ENCODE measurements around the gene KLHL11.
"Not testable (repeated sequence)": the region's sequence is repeated elsewhere in the genome, so short reads cannot be mapped to it uniquely, and the experiment has no call there.

KLHL11 gene

GRCh38 chr17:41860254-41860931, 4.8 kb downstream of the KLHL11 start:
- Histone ChIP-seq H3K9ac (ENCODE audit: low read length) (no peak overlapping the region), H3K27me3 (ENCODE audit: control insufficient read depth in 1 of 2, insufficient read depth in 2 of 2, low read length in 2 of 2) (no peaks in the 10 kb centered on the region), H3K27ac (ENCODE audit: low read depth, low read length) (no peak overlapping the region), H3K4me3 (ENCODE audit: low read depth in 1 of 2, low read length in 2 of 2) (no peak overlapping the region), H3K4me1 (ENCODE audit: insufficient read depth, low read length) (peaks cover 19% of the 10 kb centered on the region), H3K36me3 (ENCODE audit: insufficient read depth, low read length) (no peaks in the 10 kb centered on the region), H3K9me3 (ENCODE audit: low read length) (no peaks in the 10 kb centered on the region)

- Histone ChIP-seq H3K4me1 (ENCODE audit: insufficient read depth, low read length) (peaks cover 20% of the 10 kb centered on the region), H3K36me3 (ENCODE audit: insufficient read depth, low read length) (peaks cover 17% of the 10 kb centered on the region)
- not testable (repeated sequence) for H3K27me3 ChIP-seq (ENCODE audit: control insufficient read depth in 1 of 2, insufficient read depth in 2 of 2, low read length in 2 of 2); H3K9ac ChIP-seq (ENCODE audit: low read length); H3K9me3 ChIP-seq (ENCODE audit: low read length); H3K27ac ChIP-seq (ENCODE audit: low read depth, low read length); H3K4me3 ChIP-seq (ENCODE audit: low read depth in 1 of 2, low read length in 2 of 2)
These were observed 13.8 kb downstream of the KLHL11 start for GRCh38 chr17:41851382-41851781.

GRCh38 chr17:41849251-41849990, 15.8 kb downstream of the KLHL11 start:
- Histone ChIP-seq H3K4me1 (ENCODE audit: insufficient read depth, low read length) (peaks cover 20% of the 10 kb centered on the region), H3K27me3 (ENCODE audit: control insufficient read depth in 1 of 2, insufficient read depth in 2 of 2, low read length in 2 of 2) (no peaks in the 10 kb centered on the region), H3K9ac (ENCODE audit: low read length) (no peak overlapping the region), H3K9me3 (ENCODE audit: low read length) (no peaks in the 10 kb centered on the region), H3K4me3 (ENCODE audit: low read depth in 1 of 2, low read length in 2 of 2) (no peak overlapping the region), H3K36me3 (ENCODE audit: insufficient read depth, low read length) (peaks cover 13% of the 10 kb centered on the region), H3K27ac (ENCODE audit: low read depth, low read length) (no peak overlapping the region)

GRCh38 chr17:41848788-41849187, 16.4 kb downstream of the KLHL11 start:
- peaks cover 20% of the 10 kb centered on the region for H3K4me1 ChIP-seq (ENCODE audit: insufficient read depth, low read length)
- H3K36me3 ChIP-seq (ENCODE audit: insufficient read depth, low read length), result peaks cover 7% of the 10 kb centered on the region
- no peaks in the 10 kb centered on the region for H3K27me3 ChIP-seq (ENCODE audit: control insufficient read depth in 1 of 2, insufficient read depth in 2 of 2, low read length in 2 of 2)
- H3K4me3 ChIP-seq (ENCODE audit: low read depth in 1 of 2, low read length in 2 of 2), result no peak overlapping the region
- H3K27ac ChIP-seq (ENCODE audit: low read depth, low read length), result no peak overlapping the region
- no peak overlapping the region for H3K9ac ChIP-seq (ENCODE audit: low read length)
- no peaks in the 10 kb centered on the region for H3K9me3 ChIP-seq (ENCODE audit: low read length)

GRCh38 chr17:41844971-41845370, 20.3 kb downstream of the KLHL11 start:
- Histone ChIP-seq H3K9me3 (ENCODE audit: low read length) (no peaks in the 10 kb centered on the region), H3K36me3 (ENCODE audit: insufficient read depth, low read length) (no peaks in the 10 kb centered on the region), H3K4me3 (ENCODE audit: low read depth in 1 of 2, low read length in 2 of 2) (no peak overlapping the region), H3K27ac (ENCODE audit: low read depth, low read length) (no peak overlapping the region), H3K9ac (ENCODE audit: low read length) (no peak overlapping the region), H3K4me1 (ENCODE audit: insufficient read depth, low read length) (peaks cover 16% of the 10 kb centered on the region), H3K27me3 (ENCODE audit: control insufficient read depth in 1 of 2, insufficient read depth in 2 of 2, low read length in 2 of 2) (no peaks in the 10 kb centered on the region)

GRCh38 chr17:41840781-41841180, 24.4 kb downstream of the KLHL11 start:
- not testable (repeated sequence) for H3K36me3 ChIP-seq (ENCODE audit: insufficient read depth, low read length); H3K9me3 ChIP-seq (ENCODE audit: low read length); H3K4me1 ChIP-seq (ENCODE audit: insufficient read depth, low read length); H3K4me3 ChIP-seq (ENCODE audit: low read depth in 1 of 2, low read length in 2 of 2); H3K27ac ChIP-seq (ENCODE audit: low read depth, low read length); H3K9ac ChIP-seq (ENCODE audit: low read length); H3K27me3 ChIP-seq (ENCODE audit: control insufficient read depth in 1 of 2, insufficient read depth in 2 of 2, low read length in 2 of 2)

- H3K9ac ChIP-seq (ENCODE audit: low read length); H3K4me1 ChIP-seq (ENCODE audit: insufficient read depth, low read length); H3K4me3 ChIP-seq (ENCODE audit: low read depth in 1 of 2, low read length in 2 of 2); H3K27ac ChIP-seq (ENCODE audit: low read depth, low read length); H3K9me3 ChIP-seq (ENCODE audit: low read length); H3K36me3 ChIP-seq (ENCODE audit: insufficient read depth, low read length); H3K27me3 ChIP-seq (ENCODE audit: control insufficient read depth in 1 of 2, insufficient read depth in 2 of 2, low read length in 2 of 2): not testable (repeated sequence)
These were observed 25.8 kb downstream of the KLHL11 start for GRCh38 chr17:41839448-41839847.

- Histone ChIP-seq H3K9ac (ENCODE audit: low read length) (peak within 1 kb of the TSS; percentile 53), H3K9me3 (ENCODE audit: low read length) (no peaks in the 10 kb centered on the region), H3K27me3 (ENCODE audit: control insufficient read depth in 1 of 2, insufficient read depth in 2 of 2, low read length in 2 of 2) (no peaks in the 10 kb centered on the region), H3K36me3 (ENCODE audit: insufficient read depth, low read length) (peaks cover 2% of the 10 kb centered on the region), H3K27ac (ENCODE audit: low read depth, low read length) (no peak within 1 kb of the TSS), H3K4me1 (ENCODE audit: insufficient read depth, low read length) (peaks cover 11% of the 10 kb centered on the region), H3K4me3 (ENCODE audit: low read depth in 1 of 2, low read length in 2 of 2) (peak within 1 kb of the TSS; percentile 68 to 94)
These were observed 27.3 kb downstream of the KLHL11 start, which contains the start of gene KLHL10 for GRCh38 chr17:41837761-41838538. Gene KLHL10, plus strand, starts transcription at chr17:41837825. Its CDS starts 108 bp downstream, at chr17:41837933.

- Histone ChIP-seq H3K27ac (ENCODE audit: low read depth, low read length) (no peak overlapping the region), H3K9ac (ENCODE audit: low read length) (peak overlapping the region; percentile 53), H3K4me3 (ENCODE audit: low read depth in 1 of 2, low read length in 2 of 2) (peak overlapping the region; percentile 68 to 94)
These were observed 28.6 kb downstream of the KLHL11 start for GRCh38 chr17:41836550-41837196.

DNA sequence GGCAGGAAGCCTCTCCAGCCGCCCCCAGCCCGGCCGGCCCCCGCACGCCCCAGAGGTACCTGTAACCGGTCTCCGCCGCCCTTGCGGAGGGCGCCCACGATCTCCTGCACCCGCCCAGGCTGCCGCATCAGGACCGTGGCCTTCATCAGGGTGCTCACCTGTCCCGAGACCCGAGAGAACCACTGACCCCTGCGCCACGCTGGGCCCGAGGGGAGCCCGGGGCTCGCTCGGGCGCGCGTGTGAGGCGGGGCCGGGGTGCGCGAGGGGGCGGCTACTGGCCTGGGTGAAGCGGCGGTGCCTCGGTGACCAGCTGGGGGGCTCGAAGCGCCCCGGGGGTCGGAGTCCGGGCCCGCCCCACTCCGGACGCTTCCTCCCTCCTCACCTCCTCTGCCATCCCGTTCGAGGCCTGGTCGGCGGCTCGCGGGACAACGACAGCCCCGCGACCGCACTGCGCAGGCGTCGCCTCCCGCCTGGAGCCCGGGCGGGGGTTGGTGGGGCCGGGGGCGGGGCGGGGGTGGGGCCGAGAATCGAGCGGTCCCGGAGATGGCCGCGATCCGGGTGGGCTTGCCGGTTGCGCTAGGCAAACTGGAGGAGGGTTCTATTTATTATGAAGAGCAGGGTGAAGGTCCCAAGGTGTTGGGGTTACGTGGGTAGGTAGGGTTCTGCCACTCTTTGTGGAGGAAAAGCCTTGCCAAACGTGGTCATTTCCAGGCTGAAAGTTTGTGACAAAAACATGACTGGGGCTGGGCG, 29.2 kb downstream of the KLHL11 start, which contains the start of gene NT5C3B:
TSS of gene NT5C3B (minus strand) at position 433 of the 750 bp plus-strand sequence. CDS start at position 394, 39 bp downstream.
- Histone ChIP-seq H3K36me3 (ENCODE audit: insufficient read depth, low read length) (peaks cover 16% of the 10 kb centered on the region), H3K9ac (ENCODE audit: low read length) (peak within 1 kb of the TSS; percentile 54), H3K27ac (ENCODE audit: low read depth, low read length) (peak within 1 kb of the TSS; percentile 73), H3K9me3 (ENCODE audit: low read length) (no peaks in the 10 kb centered on the region), H3K4me3 (ENCODE audit: low read depth in 1 of 2, low read length in 2 of 2) (peak within 1 kb of the TSS; percentile 78 to 94), H3K27me3 (ENCODE audit: control insufficient read depth in 1 of 2, insufficient read depth in 2 of 2, low read length in 2 of 2) (no peaks in the 10 kb centered on the region), H3K4me1 (ENCODE audit: insufficient read depth, low read length) (peaks cover 11% of the 10 kb centered on the region)

More at GRCh38 chr17:41836550-41837196, 28.6 kb downstream of the KLHL11 start:
- Histone ChIP-seq H3K9me3 (ENCODE audit: low read length) (no peaks in the 10 kb centered on the region), H3K27me3 (ENCODE audit: control insufficient read depth in 1 of 2, insufficient read depth in 2 of 2, low read length in 2 of 2) (no peaks in the 10 kb centered on the region), H3K36me3 (ENCODE audit: insufficient read depth, low read length) (peaks cover 11% of the 10 kb centered on the region), H3K4me1 (ENCODE audit: insufficient read depth, low read length) (peaks cover 11% of the 10 kb centered on the region)

Data from muscle layer of colon (tissue), 2 donors.